ENCODE results near the gene TSC22D4.

DNA sequence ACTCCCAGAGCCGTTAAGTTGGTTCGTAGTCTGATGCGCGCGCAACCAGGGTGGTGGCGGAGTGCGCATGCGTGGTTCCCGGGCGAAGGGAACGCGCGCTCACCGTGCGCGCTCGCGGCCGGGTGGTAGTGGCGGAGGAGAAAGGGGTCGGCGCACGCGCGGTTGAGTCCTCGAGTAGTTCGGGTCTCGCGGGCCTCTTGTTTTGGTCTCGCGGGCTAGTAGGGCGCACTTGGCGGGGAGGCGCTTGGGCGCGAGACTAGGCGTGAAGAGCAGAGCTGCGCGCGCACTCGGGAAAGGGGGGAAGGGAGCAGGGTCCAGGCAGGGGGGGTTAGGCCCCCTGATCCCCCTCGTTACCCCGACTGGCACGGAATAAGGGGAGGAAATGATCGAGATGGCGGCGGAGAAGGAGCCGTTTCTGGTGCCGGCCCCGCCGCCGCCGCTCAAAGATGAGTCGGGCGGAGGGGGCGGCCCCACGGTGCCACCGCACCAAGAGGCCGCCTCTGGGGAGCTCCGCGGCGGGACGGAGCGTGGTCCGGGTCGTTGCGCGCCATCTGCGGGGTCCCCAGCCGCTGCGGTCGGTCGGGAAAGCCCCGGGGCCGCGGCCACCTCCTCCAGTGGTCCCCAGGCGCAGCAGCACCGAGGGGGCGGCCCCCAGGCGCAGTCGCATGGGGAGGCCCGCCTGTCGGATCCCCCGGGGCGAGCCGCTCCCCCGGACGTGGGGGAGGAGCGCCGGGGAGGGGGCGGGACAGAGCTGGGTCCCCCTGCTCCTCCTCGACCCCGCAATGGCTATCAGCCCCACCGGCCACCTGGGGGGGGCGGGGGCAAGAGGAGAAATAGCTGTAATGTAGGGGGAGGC, 49.1 kb downstream of the TSC22D4 start, which contains the start of gene MEPCE:
- TF ChIP-seq EZH2phosphoT487 (IDR thresholded peaks at IDR 0.05; ENCODE audit: low read depth, severe bottlenecking, unreplicated experiment): no peak
- TF ChIP-seq, protein P1, sequence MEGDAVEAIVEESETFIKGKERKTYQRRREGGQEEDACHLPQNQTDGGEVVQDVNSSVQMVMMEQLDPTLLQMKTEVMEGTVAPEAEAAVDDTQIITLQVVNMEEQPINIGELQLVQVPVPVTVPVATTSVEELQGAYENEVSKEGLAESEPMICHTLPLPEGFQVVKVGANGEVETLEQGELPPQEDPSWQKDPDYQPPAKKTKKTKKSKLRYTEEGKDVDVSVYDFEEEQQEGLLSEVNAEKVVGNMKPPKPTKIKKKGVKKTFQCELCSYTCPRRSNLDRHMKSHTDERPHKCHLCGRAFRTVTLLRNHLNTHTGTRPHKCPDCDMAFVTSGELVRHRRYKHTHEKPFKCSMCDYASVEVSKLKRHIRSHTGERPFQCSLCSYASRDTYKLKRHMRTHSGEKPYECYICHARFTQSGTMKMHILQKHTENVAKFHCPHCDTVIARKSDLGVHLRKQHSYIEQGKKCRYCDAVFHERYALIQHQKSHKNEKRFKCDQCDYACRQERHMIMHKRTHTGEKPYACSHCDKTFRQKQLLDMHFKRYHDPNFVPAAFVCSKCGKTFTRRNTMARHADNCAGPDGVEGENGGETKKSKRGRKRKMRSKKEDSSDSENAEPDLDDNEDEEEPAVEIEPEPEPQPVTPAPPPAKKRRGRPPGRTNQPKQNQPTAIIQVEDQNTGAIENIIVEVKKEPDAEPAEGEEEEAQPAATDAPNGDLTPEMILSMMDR (IDR thresholded peaks at IDR 0.05; ENCODE audit: poor library complexity): no peak
